ENCODE results near the gene SLC27A2. TPM values are rescaled to one million over a fixed set of nuclear protein-coding genes. Genes with fewer than 3 reads are reported as not detected.
"Not testable (repeated sequence)": the region's sequence is repeated elsewhere in the genome, so short reads cannot be mapped to it uniquely, and the experiment has no call there.

Gene SLC27A2
- polyA plus RNA-seq, 1 donor: 29.6 TPM

DNA sequence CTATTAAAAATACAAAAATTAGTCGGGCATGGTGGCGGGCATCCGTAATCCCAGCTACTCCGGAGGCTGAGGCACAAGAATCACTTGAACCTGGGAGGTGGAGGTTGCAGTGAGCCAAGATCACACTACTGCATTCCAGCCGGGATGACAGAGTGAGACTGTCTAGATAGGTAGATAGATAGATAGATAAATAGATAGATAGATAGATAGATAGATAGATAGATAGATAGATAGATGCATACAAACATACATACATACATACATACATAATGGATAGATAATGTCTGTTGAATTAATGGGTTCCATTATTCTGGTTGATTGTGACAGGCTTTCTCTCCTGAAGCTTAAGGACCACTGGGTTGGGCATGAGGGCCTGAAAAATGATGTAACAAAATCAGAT, 6.8 kb downstream of the SLC27A2 start:
- peaks cover 34% of the 10 kb centered on the region for H3K4me1 ChIP-seq (ENCODE audit: control insufficient read depth, insufficient read depth, low read length)
- not testable (repeated sequence) for H3K27ac ChIP-seq (ENCODE audit: low read length); H3K27me3 ChIP-seq (ENCODE audit: control insufficient read depth, insufficient read depth, low read length); H3K9me3 ChIP-seq (ENCODE audit: control insufficient read depth, low read depth, low read length); H3K4me3 ChIP-seq (ENCODE audit: low read length); H3K36me3 ChIP-seq (ENCODE audit: control insufficient read depth, insufficient read depth, low read length); DNase-seq
- WGBS (ENCODE audit: insufficient coverage, low lambda C conversion rate): no CpG with 5 or more reads among the region's 5 CpGs

DNA sequence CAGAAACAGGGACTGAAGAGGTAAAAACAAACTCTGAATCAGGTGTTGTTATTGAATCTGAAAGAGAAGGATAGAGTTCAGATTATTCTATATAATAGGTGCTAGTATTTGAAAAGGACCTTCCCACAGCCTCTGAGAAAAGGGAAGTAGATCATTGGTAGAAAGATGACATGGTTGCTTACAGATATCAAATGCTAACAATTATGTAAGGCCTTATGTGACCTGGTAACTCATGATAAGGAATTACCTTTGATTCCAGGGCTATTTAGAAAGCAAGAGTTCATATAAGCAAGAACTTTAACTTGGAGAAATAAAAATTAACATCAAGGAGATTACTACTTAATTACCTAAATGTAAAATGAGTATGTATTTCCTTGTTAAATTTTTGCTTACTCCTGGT, 7.6 kb downstream of the SLC27A2 start:
- Histone ChIP-seq H3K4me1 (ENCODE audit: control insufficient read depth, insufficient read depth, low read length) (peaks cover 33% of the 10 kb centered on the region), H3K9me3 (ENCODE audit: control insufficient read depth, low read depth, low read length) (no peaks in the 10 kb centered on the region), H3K36me3 (ENCODE audit: control insufficient read depth, insufficient read depth, low read length) (no peaks in the 10 kb centered on the region), H3K4me3 (ENCODE audit: low read length) (no peak overlapping the region), H3K27ac (ENCODE audit: low read length) (peak overlapping the region; percentile 28), H3K27me3 (ENCODE audit: control insufficient read depth, insufficient read depth, low read length) (no peaks in the 10 kb centered on the region)
- DNase-seq: peak in 1 of 2 donors; percentile 56

DNA sequence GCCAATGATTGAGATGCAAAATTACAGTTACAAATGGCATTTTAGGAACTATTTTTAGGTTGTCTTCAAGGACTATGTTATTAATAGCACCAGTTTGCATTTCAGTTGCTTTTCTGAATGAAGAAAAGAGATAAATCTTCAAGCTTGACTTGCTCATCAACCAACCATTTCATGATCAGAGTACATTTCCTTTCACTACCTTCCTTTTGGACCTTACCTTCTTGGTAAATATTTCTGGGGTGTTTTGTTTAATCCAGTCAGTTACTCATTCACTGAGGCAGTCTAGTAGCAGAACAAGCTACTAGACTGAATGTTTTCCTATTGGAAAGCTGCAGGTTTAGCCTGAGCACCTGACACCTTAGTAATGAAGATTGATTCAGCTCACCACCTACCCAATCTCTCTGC, 8.2 kb downstream of the SLC27A2 start:
- no peaks in the 10 kb centered on the region for H3K27me3 ChIP-seq (ENCODE audit: control insufficient read depth, insufficient read depth, low read length)
- peaks cover 33% of the 10 kb centered on the region for H3K4me1 ChIP-seq (ENCODE audit: control insufficient read depth, insufficient read depth, low read length)
- DNase-seq: no peak
- peak overlapping the region; percentile 3 for H3K27ac ChIP-seq (ENCODE audit: low read length)
- H3K9me3 ChIP-seq (ENCODE audit: control insufficient read depth, low read depth, low read length): no peaks in the 10 kb centered on the region
- H3K4me3 ChIP-seq (ENCODE audit: low read length): no peak overlapping the region
- no peaks in the 10 kb centered on the region for H3K36me3 ChIP-seq (ENCODE audit: control insufficient read depth, insufficient read depth, low read length)

GRCh38 chr15:50190723-50191122, 8.7 kb downstream of the SLC27A2 start:
- Histone ChIP-seq H3K36me3 (ENCODE audit: control insufficient read depth, insufficient read depth, low read length) (no peaks in the 10 kb centered on the region), H3K27me3 (ENCODE audit: control insufficient read depth, insufficient read depth, low read length) (no peaks in the 10 kb centered on the region), H3K4me1 (ENCODE audit: control insufficient read depth, insufficient read depth, low read length) (peaks cover 33% of the 10 kb centered on the region), H3K27ac (ENCODE audit: low read length) (peak overlapping the region; percentile 0), H3K9me3 (ENCODE audit: control insufficient read depth, low read depth, low read length) (no peaks in the 10 kb centered on the region), H3K4me3 (ENCODE audit: low read length) (no peak overlapping the region)
- WGBS (ENCODE audit: insufficient coverage, low lambda C conversion rate): 100% methylated on average over 1 of the region's 1 CpG
- no peak for DNase-seq

DNA sequence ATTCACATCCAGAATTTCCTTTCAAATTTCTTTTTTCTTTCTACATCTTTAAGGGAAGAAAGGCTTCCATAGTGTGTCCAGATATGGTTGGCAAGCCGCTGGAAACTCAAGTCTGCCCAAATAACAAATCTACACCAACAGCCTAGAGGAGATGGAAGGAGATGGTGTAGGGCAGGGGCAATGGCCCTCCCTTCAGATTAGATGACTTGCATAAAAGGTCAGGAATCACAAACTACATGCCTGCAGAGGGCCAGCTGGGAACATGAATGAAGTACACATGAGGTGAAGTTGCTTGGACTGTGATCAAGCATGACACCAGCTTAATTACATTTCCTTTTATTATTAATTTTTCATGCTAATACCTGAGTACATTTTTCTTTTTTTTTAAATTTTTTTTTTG, 10.2 kb downstream of the SLC27A2 start:
- no peak overlapping the region for H3K27ac ChIP-seq (ENCODE audit: low read length)
- WGBS (ENCODE audit: insufficient coverage, low lambda C conversion rate): no CpG with 5 or more reads among the region's 1 CpG
- H3K36me3 ChIP-seq (ENCODE audit: control insufficient read depth, insufficient read depth, low read length): no peaks in the 10 kb centered on the region
- no peak overlapping the region for H3K4me3 ChIP-seq (ENCODE audit: low read length)
- peaks cover 25% of the 10 kb centered on the region for H3K4me1 ChIP-seq (ENCODE audit: control insufficient read depth, insufficient read depth, low read length)
- no peaks in the 10 kb centered on the region for H3K9me3 ChIP-seq (ENCODE audit: control insufficient read depth, low read depth, low read length)
- H3K27me3 ChIP-seq (ENCODE audit: control insufficient read depth, insufficient read depth, low read length): no peaks in the 10 kb centered on the region
- no peak for DNase-seq

DNA sequence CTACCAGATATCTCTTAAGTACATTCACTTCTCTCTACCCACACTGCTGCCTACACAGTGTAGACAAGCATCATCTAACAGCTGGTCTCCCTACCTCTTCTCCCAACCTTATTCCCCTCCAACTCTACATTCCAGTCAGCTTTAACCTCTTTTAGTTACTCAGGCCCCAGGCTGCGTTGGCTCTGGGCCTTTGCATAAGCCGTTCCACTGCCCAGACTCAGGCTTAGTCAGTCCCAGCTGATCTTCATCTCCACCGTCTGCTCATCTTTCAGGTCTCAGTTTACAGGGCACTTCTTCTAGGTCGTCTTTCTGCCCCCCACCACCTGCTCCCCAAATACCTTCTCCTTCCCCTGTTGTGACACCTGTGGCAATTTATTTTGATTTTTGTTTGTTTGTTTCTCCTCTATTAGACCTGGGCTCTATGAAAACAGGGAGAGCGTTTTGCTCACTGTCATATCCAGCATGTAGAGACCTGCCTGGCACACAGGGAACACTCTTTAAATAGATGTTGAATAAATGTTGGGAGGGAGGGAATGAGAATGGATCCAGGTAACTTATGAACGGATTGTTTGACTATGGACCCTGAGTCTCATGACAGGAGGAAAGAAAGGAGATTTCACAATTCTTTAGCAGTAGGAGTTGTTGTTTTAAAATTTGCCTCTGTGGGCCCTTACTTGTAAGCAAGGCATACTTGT, 11.1 kb downstream of the SLC27A2 start:
- Histone ChIP-seq H3K4me1 (ENCODE audit: control insufficient read depth, insufficient read depth, low read length) (peaks cover 22% of the 10 kb centered on the region), H3K4me3 (ENCODE audit: low read length) (no peak overlapping the region), H3K27me3 (ENCODE audit: control insufficient read depth, insufficient read depth, low read length) (no peaks in the 10 kb centered on the region), H3K36me3 (ENCODE audit: control insufficient read depth, insufficient read depth, low read length) (peaks cover 1% of the 10 kb centered on the region), H3K27ac (ENCODE audit: low read length) (no peak overlapping the region), H3K9me3 (ENCODE audit: control insufficient read depth, low read depth, low read length) (no peaks in the 10 kb centered on the region)
- WGBS (ENCODE audit: insufficient coverage, low lambda C conversion rate): no CpG with 5 or more reads among the region's 6 CpGs
- peak in 1 of 2 donors; percentile 52 for DNase-seq

- no peaks in the 10 kb centered on the region for H3K4me1 ChIP-seq (ENCODE audit: control insufficient read depth, insufficient read depth, low read length)
- no peaks in the 10 kb centered on the region for H3K9me3 ChIP-seq (ENCODE audit: control insufficient read depth, low read depth, low read length)
- H3K27me3 ChIP-seq (ENCODE audit: control insufficient read depth, insufficient read depth, low read length): no peaks in the 10 kb centered on the region
- H3K4me3 ChIP-seq (ENCODE audit: low read length): no peak overlapping the region
- DNase-seq: no peak
- H3K27ac ChIP-seq (ENCODE audit: low read length): no peak overlapping the region
- H3K36me3 ChIP-seq (ENCODE audit: control insufficient read depth, insufficient read depth, low read length): peaks cover 42% of the 10 kb centered on the region
Observed at GRCh38 chr15:50202003-50202402, 20.0 kb downstream of the SLC27A2 start.

- Histone ChIP-seq H3K36me3 (ENCODE audit: control insufficient read depth, insufficient read depth, low read length) (peaks cover 53% of the 10 kb centered on the region), H3K9me3 (ENCODE audit: control insufficient read depth, low read depth, low read length) (no peaks in the 10 kb centered on the region), H3K4me3 (ENCODE audit: low read length) (no peak overlapping the region), H3K27me3 (ENCODE audit: control insufficient read depth, insufficient read depth, low read length) (no peaks in the 10 kb centered on the region), H3K4me1 (ENCODE audit: control insufficient read depth, insufficient read depth, low read length) (peaks cover 8% of the 10 kb centered on the region), H3K27ac (ENCODE audit: low read length) (no peak overlapping the region)
- DNase-seq: no peak
- no CpG with 5 or more reads among the region's 5 CpGs for WGBS (ENCODE audit: insufficient coverage, low lambda C conversion rate)
Observed at GRCh38 chr15:50206020-50206419, 24.0 kb downstream of the SLC27A2 start.

DNA sequence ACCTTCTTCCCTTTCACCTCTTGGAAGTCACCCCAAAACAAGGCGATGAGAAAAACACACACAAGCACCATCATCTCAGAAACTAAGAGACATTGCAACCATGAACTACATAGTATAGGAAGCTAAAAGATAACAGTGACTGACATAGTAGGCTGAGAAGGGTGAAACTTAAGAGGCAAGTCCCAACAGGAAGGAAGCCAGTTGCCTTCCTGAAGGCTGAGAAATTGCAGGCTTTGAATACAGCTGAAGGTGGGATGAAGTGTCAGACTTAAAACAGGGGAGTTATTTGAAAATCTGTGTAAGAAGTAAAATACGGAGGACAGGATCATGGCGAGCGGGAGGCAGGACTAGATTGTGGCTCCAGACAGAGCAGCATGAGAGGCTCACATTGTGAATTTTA, 27.8 kb downstream of the SLC27A2 start:
- Histone ChIP-seq H3K36me3 (ENCODE audit: control insufficient read depth, insufficient read depth, low read length) (peaks cover 36% of the 10 kb centered on the region), H3K27ac (ENCODE audit: low read length) (no peak overlapping the region), H3K4me3 (ENCODE audit: low read length) (no peak overlapping the region), H3K4me1 (ENCODE audit: control insufficient read depth, insufficient read depth, low read length) (peaks cover 8% of the 10 kb centered on the region), H3K27me3 (ENCODE audit: control insufficient read depth, insufficient read depth, low read length) (no peaks in the 10 kb centered on the region), H3K9me3 (ENCODE audit: control insufficient read depth, low read depth, low read length) (no peaks in the 10 kb centered on the region)
- DNase-seq: no peak
- WGBS (ENCODE audit: insufficient coverage, low lambda C conversion rate): no CpG with 5 or more reads among the region's 4 CpGs

DNA sequence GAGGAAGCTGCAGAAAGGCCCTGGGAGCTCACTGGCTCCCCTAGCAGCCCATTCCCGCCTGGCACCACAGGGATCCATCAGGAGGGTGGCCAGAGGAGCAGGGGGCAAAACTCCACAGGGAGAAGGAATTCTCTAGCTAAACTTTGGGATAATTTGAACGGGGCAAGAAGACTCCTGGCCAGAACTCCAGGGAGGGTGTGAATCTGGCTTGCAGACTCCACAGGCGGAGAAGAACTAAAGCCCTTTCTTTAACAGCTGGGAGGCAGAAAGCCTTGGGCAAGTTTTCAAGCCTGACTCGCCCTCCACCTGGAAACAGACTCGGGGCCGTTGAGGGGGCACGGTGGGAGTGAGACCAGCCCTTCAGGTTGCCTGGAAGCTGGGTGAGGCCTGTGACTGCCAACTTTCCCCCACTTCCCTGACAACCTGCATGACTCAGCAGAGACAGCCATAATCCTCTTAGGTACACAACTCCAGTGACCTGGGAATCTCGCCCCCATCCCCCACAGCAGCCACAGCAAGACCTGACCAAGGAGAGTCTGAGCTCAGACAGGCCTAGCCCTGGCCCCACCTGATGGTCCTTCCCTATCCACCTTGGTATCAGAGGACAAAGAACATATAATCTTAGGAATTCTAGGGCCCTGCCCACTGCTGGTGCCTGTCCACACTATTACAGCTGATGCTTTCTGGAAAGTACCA, 28.6 kb downstream of the SLC27A2 start:
- Histone ChIP-seq H3K4me1 (ENCODE audit: control insufficient read depth, insufficient read depth, low read length) (peaks cover 8% of the 10 kb centered on the region), H3K4me3 (ENCODE audit: low read length) (no peak overlapping the region), H3K9me3 (ENCODE audit: control insufficient read depth, low read depth, low read length) (no peaks in the 10 kb centered on the region), H3K36me3 (ENCODE audit: control insufficient read depth, insufficient read depth, low read length) (peaks cover 31% of the 10 kb centered on the region), H3K27me3 (ENCODE audit: control insufficient read depth, insufficient read depth, low read length) (no peaks in the 10 kb centered on the region), H3K27ac (ENCODE audit: low read length) (peak overlapping the region; percentile 48)
- WGBS (ENCODE audit: insufficient coverage, low lambda C conversion rate): no CpG with 5 or more reads among the region's 8 CpGs
- peak; percentile 60 to 76 for DNase-seq

GRCh38 chr15:50218291-50218690, 36.3 kb downstream of the SLC27A2 start:
- Histone ChIP-seq H3K27me3 (ENCODE audit: control insufficient read depth, insufficient read depth, low read length) (no peaks in the 10 kb centered on the region), H3K4me1 (ENCODE audit: control insufficient read depth, insufficient read depth, low read length) (no peaks in the 10 kb centered on the region), H3K9me3 (ENCODE audit: control insufficient read depth, low read depth, low read length) (no peaks in the 10 kb centered on the region), H3K36me3 (ENCODE audit: control insufficient read depth, insufficient read depth, low read length) (peaks cover 2% of the 10 kb centered on the region), H3K4me3 (ENCODE audit: low read length) (no peak overlapping the region), H3K27ac (ENCODE audit: low read length) (no peak overlapping the region)
- DNase-seq: no peak
- WGBS (ENCODE audit: insufficient coverage, low lambda C conversion rate): 86% methylated on average over 1 of the region's 1 CpG

Data from large intestine (tissue), 3 donors.